Measurements from ENCODE around the gene COL1A1.

DNA sequence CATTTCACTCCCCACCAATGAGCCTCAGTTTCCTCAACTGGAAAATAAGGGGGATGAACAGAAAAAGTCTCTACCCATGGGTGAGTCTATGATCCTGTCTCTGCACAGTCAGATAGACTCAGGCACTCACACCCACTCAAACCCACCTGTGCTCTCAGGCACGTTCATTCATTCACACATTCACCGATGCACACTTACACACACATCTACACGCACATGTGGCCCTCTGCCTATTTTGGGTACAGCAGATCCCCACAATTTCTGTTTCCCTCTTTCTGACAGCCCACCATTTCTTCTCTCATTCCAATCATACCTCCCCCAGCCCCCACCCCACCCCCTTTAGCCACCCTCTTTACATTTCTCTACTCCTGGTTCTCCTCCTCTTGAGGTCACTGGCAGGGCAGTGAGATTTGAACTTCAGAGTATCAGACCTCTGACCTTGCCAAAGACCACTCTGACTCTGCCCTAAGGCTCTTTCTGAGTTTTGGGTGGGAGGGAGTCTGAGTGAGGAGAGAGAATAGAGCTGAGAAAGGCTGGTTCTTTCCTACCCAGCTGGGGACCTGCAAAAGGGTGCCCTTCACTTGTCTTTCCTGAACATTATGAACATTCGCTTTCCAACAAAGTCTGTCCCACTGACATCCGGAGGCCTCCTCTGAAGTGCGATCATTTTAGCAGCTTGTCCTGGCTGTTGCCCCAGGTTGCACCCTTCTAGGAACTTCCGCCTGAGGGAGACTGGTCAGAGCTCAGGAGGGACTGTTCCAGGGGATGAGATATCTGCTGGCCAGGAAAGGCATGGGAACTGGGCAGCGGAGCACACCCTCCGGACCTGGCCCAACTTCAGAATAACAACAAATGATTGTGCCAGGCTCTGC, 10.1 kb upstream of the COL1A1 start:
- no peak for TF ChIP-seq POLR2A (IDR thresholded peaks at IDR 0.05)
- TF ChIP-seq, protein P1, sequence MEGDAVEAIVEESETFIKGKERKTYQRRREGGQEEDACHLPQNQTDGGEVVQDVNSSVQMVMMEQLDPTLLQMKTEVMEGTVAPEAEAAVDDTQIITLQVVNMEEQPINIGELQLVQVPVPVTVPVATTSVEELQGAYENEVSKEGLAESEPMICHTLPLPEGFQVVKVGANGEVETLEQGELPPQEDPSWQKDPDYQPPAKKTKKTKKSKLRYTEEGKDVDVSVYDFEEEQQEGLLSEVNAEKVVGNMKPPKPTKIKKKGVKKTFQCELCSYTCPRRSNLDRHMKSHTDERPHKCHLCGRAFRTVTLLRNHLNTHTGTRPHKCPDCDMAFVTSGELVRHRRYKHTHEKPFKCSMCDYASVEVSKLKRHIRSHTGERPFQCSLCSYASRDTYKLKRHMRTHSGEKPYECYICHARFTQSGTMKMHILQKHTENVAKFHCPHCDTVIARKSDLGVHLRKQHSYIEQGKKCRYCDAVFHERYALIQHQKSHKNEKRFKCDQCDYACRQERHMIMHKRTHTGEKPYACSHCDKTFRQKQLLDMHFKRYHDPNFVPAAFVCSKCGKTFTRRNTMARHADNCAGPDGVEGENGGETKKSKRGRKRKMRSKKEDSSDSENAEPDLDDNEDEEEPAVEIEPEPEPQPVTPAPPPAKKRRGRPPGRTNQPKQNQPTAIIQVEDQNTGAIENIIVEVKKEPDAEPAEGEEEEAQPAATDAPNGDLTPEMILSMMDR (IDR thresholded peaks at IDR 0.05), result no peak

Data from lower leg skin (tissue), 3 donors.